Measurements from ENCODE around the gene TNFSF11.

TNFSF11 gene

GRCh38 chr13:42607546-42607945 lies 33.6 kb downstream of the TNFSF11 start:
- H3K4me3 ChIP-seq (ENCODE audit: low read depth in 1 of 2, low read length in 2 of 2) = no peak overlapping the region
- H3K27me3 ChIP-seq (ENCODE audit: insufficient read depth, low read length, poor library complexity) = no peaks in the 10 kb centered on the region
- no peak overlapping the region for H3K27ac ChIP-seq (ENCODE audit: low read length)
- no peaks in the 10 kb centered on the region for H3K79me2 ChIP-seq (ENCODE audit: insufficient read depth, low read length)
- no peaks in the 10 kb centered on the region for H4K20me1 ChIP-seq (ENCODE audit: insufficient read depth, low read length)
- H2AFZ ChIP-seq (ENCODE audit: low read depth, low read length) = no peak overlapping the region
- ATAC-seq (ENCODE audit: insufficient read depth, low read depth) = no peak
- no peaks in the 10 kb centered on the region for H3K36me3 ChIP-seq (ENCODE audit: insufficient read depth, low read length)
- H3K4me1 ChIP-seq (ENCODE audit: insufficient read depth, low read length) = no peaks in the 10 kb centered on the region
- H3K4me2 ChIP-seq (ENCODE audit: insufficient read depth, low read length) = no peak overlapping the region
- no peak for DNase-seq
- TF ChIP-seq, protein P1, sequence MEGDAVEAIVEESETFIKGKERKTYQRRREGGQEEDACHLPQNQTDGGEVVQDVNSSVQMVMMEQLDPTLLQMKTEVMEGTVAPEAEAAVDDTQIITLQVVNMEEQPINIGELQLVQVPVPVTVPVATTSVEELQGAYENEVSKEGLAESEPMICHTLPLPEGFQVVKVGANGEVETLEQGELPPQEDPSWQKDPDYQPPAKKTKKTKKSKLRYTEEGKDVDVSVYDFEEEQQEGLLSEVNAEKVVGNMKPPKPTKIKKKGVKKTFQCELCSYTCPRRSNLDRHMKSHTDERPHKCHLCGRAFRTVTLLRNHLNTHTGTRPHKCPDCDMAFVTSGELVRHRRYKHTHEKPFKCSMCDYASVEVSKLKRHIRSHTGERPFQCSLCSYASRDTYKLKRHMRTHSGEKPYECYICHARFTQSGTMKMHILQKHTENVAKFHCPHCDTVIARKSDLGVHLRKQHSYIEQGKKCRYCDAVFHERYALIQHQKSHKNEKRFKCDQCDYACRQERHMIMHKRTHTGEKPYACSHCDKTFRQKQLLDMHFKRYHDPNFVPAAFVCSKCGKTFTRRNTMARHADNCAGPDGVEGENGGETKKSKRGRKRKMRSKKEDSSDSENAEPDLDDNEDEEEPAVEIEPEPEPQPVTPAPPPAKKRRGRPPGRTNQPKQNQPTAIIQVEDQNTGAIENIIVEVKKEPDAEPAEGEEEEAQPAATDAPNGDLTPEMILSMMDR (IDR thresholded peaks at IDR 0.05; ENCODE audit: borderline replicate concordance, extremely low read depth, low read length, poor library complexity, severe bottlenecking) = no peak
- TF ChIP-seq EZH2 (IDR thresholded peaks at IDR 0.05; ENCODE audit: borderline replicate concordance, low read depth, low read length, severe bottlenecking) = no peak
- H3K9ac ChIP-seq (ENCODE audit: low read depth, low read length) = no peak overlapping the region
- H3K9me3 ChIP-seq (ENCODE audit: insufficient read depth, low read length, severe bottlenecking) = no peaks in the 10 kb centered on the region

GRCh38 chr13:42610649-42611048 lies 36.7 kb downstream of the TNFSF11 start:
- Histone ChIP-seq H3K79me2 (ENCODE audit: insufficient read depth, low read length) (no peaks in the 10 kb centered on the region), H3K4me2 (ENCODE audit: insufficient read depth, low read length) (no peak overlapping the region), H2AFZ (ENCODE audit: low read depth, low read length) (no peak overlapping the region; the same call in 1 of the 2 replicates), H3K9me3 (ENCODE audit: insufficient read depth, low read length, severe bottlenecking) (no peaks in the 10 kb centered on the region), H3K9ac (ENCODE audit: low read depth, low read length) (no peak overlapping the region), H3K4me1 (ENCODE audit: insufficient read depth, low read length) (no peaks in the 10 kb centered on the region), H3K36me3 (ENCODE audit: insufficient read depth, low read length) (no peaks in the 10 kb centered on the region), H4K20me1 (ENCODE audit: insufficient read depth, low read length) (no peaks in the 10 kb centered on the region), H3K27ac (ENCODE audit: low read length) (no peak overlapping the region), H3K4me3 (ENCODE audit: low read depth in 1 of 2, low read length in 2 of 2) (no peak overlapping the region), H3K27me3 (ENCODE audit: insufficient read depth, low read length, poor library complexity) (no peaks in the 10 kb centered on the region)
- no peak for DNase-seq
- TF ChIP-seq, protein P1 (IDR thresholded peaks at IDR 0.05; ENCODE audit: borderline replicate concordance, extremely low read depth, low read length, poor library complexity, severe bottlenecking) = no peak
- no peak for TF ChIP-seq EZH2 (IDR thresholded peaks at IDR 0.05; ENCODE audit: borderline replicate concordance, low read depth, low read length, severe bottlenecking)
- ATAC-seq (ENCODE audit: insufficient read depth, low read depth) = no peak

DNA sequence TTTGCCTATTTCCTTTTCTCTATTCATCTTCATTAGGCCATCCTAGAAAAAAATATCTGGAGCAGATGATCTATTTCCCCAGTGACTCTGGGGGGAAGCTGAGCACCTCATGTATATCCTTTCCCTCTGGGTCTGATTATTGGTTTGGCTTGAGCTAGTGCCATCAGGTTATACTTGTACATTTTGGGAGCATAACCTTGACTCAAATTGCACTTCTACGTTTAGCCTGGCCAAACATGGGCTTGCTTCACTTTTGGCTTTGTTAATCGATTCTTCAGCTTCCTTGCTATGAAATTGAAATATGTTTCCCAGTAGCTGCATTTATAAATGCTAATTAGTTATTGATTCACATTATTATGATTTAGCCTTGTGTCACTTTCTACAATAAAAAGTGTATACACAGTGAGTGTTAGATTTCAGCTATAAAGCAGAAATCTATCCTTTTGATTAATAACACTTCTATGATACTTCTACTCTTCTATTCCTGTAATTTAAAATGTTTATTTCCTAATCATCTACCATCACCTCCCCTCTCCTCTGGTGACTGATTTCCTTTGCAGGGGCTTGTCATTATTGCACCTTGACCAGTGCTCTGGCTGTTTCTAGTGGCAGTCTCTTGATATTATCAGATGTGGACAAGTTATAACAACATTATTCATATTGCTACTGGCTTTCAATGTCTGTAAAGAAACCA lies 37.3 kb downstream of the TNFSF11 start:
- no peaks in the 10 kb centered on the region for H3K9me3 ChIP-seq (ENCODE audit: insufficient read depth, low read length, severe bottlenecking)
- no peak for ATAC-seq (ENCODE audit: insufficient read depth, low read depth)
- H3K4me3 ChIP-seq (ENCODE audit: low read depth in 1 of 2, low read length in 2 of 2) = no peak overlapping the region
- no peaks in the 10 kb centered on the region for H3K36me3 ChIP-seq (ENCODE audit: insufficient read depth, low read length)
- no peak overlapping the region; the same call in 1 of the 2 replicates for H2AFZ ChIP-seq (ENCODE audit: low read depth, low read length)
- no peak overlapping the region for H3K27ac ChIP-seq (ENCODE audit: low read length)
- H3K4me1 ChIP-seq (ENCODE audit: insufficient read depth, low read length) = no peaks in the 10 kb centered on the region
- no peak overlapping the region for H3K9ac ChIP-seq (ENCODE audit: low read depth, low read length)
- DNase-seq = no peak
- no peaks in the 10 kb centered on the region for H3K27me3 ChIP-seq (ENCODE audit: insufficient read depth, low read length, poor library complexity)
- no peak overlapping the region for H3K4me2 ChIP-seq (ENCODE audit: insufficient read depth, low read length)
- H3K79me2 ChIP-seq (ENCODE audit: insufficient read depth, low read length) = no peaks in the 10 kb centered on the region
- no peaks in the 10 kb centered on the region for H4K20me1 ChIP-seq (ENCODE audit: insufficient read depth, low read length)
- TF ChIP-seq EZH2 (IDR thresholded peaks at IDR 0.05; ENCODE audit: borderline replicate concordance, low read depth, low read length, severe bottlenecking) = no peak
- TF ChIP-seq, protein P1 (IDR thresholded peaks at IDR 0.05; ENCODE audit: borderline replicate concordance, extremely low read depth, low read length, poor library complexity, severe bottlenecking) = no peak
